Kidney glomerular epithelial cell (primary cell): Measurements from ENCODE around the gene SKIDA1.

Experiments used
- DNase-seq: peaks from one replicate; lab custom pipeline; 2025; lab: John Stamatoyannopoulos, UW

The SKIDA1 gene

DNA sequence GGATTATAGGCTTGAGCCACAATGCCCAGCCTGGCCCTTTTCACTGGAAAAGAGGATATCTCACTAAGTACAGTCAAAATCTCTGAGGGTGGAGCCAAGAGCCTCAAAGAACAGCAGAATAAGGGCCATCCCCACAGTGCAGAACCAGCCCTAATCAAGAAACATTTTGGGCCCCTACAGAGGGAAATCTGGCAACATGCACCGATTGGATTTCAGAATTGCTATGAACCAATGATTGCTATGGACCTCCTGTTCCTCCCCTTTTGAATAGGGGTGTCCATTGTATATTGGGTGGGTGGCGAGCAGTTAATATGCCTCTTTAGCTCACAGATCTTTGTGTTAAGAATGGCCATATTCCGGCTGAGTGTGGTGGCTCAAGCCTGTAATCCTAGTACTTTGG lies 42.7 kb downstream of the SKIDA1 start:
- no peak for DNase-seq

DNA sequence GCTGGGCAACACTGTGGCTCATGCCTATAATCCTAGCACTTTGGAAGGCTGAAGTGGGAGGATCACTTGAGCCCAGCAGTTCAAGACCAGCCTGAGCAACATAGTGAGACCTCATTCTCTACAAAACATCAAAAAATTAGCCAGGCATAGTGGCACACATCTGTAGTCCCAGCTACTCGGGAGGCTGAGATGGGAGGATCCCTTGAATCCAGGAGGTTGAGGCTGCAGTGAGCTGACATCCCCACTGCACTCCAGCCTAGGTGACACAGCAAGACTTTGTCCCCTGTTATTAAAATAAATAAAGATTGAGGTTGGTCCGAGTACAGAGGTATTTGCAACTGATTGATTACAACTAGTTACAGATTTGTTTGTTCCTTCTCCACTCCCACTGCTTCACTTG lies 44.1 kb downstream of the SKIDA1 start:
- DNase-seq, result no peak

DNA sequence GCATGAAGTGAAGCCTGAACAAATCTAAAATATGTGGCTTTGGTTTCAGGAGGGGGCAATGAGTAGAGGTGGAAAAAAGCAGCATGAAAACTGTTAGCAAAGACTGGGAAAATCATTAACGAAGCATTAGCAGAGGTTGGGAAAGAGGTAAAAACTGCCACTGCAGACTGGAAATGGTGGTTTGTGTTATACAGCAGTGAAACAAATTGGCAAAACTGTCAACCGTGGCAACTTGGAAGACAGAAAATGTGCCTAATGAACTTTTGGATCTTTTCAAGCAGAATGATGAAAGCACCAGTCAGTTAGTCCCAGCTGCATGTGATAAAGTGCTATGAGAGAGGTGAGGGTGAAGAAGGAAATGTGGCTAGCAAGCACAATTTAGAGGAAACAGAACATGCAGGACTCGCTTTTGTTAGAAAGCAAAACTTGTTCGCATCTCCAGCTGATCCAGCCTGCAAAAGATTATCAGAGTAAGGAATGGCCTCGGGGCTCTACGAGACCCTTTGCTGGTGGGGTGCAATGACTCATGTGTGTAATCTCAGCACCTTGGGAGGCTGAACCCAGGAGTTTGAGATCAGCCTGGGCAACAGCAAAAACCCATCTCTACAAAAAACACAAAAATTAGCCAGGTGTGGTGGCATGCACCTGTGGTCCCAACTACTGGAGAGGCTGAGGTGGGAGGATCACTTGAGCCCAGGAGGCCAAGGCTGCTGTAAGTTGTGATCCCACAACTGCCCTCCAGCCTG lies 45.7 kb downstream of the SKIDA1 start:
- DNase-seq, result no peak

DNA sequence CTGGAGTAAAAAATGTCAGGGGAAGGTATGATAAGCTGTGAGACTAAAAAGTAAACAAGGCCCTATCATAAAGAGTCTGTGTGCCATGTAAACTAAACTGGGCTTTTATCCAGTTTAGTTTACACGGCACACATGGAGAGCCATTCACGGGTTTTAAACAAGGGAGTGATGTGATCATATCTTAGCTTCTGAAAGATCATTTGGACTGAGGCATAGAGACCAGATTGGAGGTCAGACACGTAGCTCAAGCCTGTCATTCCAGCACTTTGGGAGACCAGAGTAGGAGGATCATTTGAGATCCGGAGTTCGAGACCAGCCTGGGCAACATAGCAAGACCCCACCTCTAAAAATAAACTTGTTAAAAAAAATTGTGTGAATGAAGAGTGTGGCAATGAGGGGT lies 50.1 kb downstream of the SKIDA1 start:
- DNase-seq, result no peak

DNA sequence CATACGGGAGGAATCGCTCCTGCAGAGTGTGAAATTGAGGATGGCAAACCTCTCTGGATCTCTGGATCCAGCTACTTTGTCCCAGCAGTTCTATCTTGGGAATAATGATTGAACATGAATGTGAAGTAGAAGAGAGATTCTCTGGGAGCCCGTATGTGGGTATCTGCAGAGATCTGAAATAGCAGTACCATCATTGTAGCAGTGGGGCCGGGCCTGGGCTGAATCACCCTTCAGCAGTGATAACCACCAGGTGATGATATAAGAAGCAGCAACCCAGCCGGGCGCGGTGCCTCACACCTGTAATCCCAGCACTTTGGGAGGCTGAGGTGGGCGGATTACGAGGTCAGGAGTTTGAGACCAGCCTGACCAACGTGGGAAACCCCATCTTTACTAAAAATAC lies 51.9 kb downstream of the SKIDA1 start:
- DNase-seq, result no peak

DNA sequence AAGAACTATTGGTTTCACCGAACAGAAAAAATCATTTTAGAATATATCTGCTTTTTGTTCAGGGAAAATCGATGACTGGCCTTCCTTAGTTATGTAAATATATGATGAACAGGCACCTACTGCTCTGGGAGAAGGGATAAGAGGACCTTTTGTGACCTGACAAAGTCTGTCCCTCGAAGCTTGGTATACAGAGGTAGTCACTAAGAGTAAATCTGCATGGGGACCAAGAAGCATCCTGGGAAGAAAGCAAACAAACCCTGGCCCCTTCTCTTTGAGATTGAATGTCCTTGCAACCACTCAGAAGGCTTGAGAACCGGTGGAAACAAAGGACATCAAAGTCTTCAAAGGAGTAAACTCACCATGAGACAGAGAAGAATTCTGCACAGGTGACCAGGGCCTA lies 52.3 kb downstream of the SKIDA1 start:
- DNase-seq, result no peak

DNA sequence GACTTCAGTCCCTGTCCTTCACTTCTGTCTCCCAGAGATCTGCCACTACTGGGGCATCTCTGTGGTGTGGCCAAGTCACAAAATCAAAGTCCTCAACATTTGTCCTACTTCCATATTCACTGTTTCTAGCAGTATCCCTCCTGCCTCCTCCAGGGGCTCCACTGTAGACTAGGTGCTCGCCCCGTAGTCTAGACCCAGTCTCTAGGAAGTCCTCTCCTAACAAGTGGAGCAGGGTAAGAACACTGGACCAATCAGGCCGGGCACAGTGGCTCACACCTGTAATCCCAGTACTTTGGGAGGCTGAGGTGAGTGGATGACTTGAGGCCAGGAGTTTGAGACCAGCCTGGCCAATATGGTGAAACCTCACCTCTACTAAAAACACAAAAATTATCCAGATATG lies 57.4 kb downstream of the SKIDA1 start:
- no peak for DNase-seq

DNA sequence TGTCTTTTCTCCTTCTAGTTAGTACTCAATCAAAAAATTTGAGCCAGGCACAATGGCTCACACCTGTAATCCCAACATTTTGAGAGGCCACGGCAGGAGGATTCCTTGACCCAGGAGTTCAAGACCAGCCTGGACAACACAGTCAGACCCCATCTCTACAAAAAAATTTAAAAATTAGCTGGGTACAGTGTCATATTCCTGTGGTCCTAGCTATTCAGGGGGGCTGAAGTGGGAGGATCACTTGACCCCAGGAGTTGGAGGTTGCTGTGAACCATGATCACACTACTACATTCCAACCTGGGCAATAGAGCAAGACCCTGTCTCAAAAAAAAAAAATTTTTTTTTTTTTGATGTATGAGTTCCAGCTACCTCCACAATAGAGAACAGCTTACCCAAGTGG lies 57.8 kb downstream of the SKIDA1 start:
- DNase-seq, result no peak

DNA sequence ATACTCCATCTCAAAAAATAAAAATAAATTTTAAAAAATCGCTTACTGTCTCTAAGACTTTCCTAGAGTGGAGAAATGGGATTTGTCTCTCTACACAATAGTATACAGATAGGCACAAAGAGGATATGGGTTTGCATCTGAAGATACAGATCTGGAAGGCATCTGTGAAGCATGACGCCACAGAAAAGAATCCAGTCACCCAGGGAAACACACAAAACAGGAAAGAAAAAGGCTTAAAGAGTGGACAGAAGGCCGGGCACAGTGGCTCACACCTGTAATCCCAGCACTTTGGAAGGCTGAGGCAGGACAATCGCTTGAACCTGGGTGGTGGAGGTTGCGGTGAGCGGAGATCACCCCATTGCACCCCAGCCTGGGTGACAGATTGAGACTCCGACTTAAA lies 61.3 kb downstream of the SKIDA1 start:
- no peak for DNase-seq
